ENCODE data around the gene SPHKAP.

DNA sequence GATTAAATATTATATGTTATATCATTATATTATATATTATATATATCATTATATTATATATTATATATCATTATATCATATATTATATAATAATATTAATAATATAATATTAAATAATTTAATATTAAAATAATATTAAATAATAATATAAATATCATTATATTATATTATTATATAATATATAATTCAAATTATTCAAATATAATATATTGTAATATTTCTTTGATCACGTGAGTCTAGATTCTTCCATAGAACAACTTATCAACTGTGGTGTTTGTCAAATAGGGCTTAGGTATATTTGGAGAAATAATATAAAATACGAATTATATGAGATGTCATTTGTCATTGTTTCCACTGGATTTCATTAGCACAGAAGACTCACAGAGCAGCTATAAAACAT, 77.3 kb downstream of the SPHKAP start:
- TF ChIP-seq EZH2 (IDR thresholded peaks at IDR 0.05) (no peak), POLR2AphosphoS5 (IDR thresholded peaks at IDR 0.05; ENCODE audit: borderline replicate concordance, low read depth, low read length) (no peak), FOXP2 (optimal IDR thresholded peaks at IDR 0.05; ENCODE audit: control extremely low read depth, extremely low read length, insufficient read depth) (no peak)

Data from SK-N-MC (cell line).